Effector CD4-positive, alpha-beta T cell (primary cell): ENCODE measurements around the gene ENAM. TPM values are rescaled to one million over a fixed set of nuclear protein-coding genes. Genes with fewer than 3 reads are reported as not detected.

ENCODE experiments used
- DNase-seq: peaks from one replicate; pipeline ENCODE4 v3.0.0-alpha.2; 2020
- total RNA-seq: gene quantifications from one replicate; lab custom pipeline; 2026; lab: John Stamatoyannopoulos, UW

The ENAM gene, protein sequence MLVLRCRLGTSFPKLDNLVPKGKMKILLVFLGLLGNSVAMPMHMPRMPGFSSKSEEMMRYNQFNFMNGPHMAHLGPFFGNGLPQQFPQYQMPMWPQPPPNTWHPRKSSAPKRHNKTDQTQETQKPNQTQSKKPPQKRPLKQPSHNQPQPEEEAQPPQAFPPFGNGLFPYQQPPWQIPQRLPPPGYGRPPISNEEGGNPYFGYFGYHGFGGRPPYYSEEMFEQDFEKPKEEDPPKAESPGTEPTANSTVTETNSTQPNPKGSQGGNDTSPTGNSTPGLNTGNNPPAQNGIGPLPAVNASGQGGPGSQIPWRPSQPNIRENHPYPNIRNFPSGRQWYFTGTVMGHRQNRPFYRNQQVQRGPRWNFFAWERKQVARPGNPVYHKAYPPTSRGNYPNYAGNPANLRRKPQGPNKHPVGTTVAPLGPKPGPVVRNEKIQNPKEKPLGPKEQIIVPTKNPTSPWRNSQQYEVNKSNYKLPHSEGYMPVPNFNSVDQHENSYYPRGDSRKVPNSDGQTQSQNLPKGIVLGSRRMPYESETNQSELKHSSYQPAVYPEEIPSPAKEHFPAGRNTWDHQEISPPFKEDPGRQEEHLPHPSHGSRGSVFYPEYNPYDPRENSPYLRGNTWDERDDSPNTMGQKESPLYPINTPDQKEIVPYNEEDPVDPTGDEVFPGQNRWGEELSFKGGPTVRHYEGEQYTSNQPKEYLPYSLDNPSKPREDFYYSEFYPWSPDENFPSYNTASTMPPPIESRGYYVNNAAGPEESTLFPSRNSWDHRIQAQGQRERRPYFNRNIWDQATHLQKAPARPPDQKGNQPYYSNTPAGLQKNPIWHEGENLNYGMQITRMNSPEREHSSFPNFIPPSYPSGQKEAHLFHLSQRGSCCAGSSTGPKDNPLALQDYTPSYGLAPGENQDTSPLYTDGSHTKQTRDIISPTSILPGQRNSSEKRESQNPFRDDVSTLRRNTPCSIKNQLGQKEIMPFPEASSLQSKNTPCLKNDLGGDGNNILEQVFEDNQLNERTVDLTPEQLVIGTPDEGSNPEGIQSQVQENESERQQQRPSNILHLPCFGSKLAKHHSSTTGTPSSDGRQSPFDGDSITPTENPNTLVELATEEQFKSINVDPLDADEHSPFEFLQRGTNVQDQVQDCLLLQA
- total RNA-seq: not detected

DNA sequence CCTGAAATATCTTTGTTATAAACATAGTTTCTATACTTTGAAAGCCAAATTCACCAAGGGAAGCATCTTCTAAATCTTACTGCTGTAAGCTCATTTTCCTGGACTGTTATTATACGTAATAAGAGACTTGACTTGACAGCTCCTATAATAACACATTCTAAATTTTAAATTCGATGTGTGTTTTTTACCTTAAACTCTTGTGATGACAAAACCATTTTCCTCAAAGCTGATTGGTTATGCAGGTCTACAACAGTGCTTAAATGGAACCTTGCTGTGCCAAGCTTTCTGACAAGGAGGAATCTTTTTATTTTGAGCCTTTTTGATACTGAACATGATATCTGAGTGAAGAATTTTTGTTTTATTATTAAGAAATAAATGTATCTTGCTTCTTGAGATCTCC lies at the start of gene ENAM:
Gene ENAM, plus strand, starts transcription at position 301 of the 400 bp plus-strand sequence. CDS start 757 bp downstream, outside the sequence.
- no peak for DNase-seq

- no peak for DNase-seq
Measured at GRCh38 chr4:70581980-70582379, 46.6 kb upstream of the ENAM start.

DNA sequence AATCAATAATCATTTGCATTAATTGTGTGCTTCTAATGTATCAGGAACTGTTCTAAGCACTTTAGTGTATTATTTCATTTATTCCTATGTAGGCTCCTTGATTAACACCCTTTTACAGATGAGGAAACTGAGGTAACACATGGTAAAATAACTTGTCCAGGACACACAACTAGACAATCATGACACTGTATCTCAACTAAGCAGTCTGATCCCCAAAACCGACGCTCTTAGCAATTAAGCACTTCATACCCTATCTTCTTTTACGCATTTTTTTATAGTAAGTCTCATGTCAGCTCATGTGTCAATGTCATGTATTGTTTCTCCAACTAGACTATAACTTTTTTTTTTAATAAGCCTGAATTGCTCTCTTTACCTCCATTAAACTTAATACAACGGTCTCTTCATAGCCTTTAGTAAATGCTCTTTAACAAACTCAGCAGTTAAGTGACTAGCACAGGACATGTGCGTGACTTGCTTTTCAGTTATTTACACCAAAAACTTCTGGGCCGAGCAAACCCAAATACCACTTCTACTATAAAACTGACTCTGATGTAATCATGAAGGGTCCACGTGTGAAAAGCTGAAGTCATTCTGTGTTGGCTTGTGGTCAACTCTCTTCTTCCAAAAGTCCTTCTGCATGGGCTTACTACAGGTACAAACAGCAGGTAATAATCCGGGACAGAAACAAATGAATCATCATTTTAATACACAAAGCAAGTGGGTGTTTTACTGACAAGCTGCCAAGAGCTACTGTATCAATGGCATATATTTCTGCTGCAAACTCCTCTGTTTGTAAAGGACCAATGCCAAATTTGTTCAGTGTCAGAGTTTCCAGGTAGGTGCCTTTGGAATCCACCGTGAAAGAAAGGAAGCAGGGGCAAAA lies 44.4 kb upstream of the ENAM start:
- no peak for DNase-seq

DNA sequence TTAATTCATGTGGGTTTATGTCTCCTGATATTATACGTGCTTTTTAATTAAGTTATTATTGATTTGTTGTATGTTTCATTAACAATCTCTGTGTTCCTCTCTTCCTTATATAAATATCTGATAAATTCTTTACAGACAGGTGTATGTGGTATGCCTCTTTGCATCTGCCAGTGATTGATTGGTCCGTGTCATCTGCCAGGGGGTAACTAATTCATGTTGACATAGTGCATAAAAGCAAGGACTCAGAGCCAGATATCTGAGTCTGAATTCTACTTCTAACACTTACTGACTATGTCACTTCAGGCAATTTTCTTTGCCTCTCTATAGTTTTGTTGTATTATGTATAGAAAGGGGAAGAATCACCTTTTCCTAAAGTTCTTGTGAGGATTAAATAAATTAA lies 41.7 kb upstream of the ENAM start:
- DNase-seq: no peak

- DNase-seq: no peak
Measured at GRCh38 chr4:70589785-70590184, 38.8 kb upstream of the ENAM start.

DNA sequence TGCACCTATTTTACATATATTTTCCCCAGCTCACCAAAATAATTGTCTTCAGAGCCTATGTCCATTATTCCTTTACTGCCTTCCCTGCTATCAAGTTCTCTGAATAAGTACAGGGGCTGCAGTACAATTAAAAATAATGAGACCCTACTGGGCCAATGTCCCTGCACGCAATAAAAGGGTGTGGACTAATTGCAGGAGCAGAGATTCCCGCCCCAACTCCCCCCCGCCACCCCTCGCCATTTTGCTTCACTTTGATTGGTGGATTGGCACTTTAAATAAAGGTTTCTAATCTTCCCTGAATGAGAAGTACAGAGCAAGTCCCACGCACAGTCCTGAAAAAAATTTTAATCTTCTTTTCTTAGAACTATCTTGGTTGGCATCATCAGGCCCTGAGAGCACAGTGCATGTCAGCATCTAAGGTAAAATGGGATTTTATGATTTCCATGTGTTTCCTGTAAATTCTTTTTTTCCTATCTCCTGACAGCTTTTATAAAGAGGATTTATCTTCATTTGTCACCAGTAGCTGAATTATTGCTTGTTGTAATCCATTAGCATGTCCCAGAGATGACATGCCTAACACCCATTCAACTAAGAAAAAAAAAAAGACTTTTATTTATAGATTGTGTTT lies 36.5 kb upstream of the ENAM start, which contains the start of gene AMBN:
Gene AMBN, plus strand, starts transcription at position 302 of the 628 bp plus-strand sequence. Its CDS starts 103 bp downstream, at position 405.
- DNase-seq: no peak

- DNase-seq: no peak
Measured at GRCh38 chr4:70594196-70594595, 34.3 kb upstream of the ENAM start.

- no peak for DNase-seq
Measured at GRCh38 chr4:70600305-70600704, 28.2 kb upstream of the ENAM start.

DNA sequence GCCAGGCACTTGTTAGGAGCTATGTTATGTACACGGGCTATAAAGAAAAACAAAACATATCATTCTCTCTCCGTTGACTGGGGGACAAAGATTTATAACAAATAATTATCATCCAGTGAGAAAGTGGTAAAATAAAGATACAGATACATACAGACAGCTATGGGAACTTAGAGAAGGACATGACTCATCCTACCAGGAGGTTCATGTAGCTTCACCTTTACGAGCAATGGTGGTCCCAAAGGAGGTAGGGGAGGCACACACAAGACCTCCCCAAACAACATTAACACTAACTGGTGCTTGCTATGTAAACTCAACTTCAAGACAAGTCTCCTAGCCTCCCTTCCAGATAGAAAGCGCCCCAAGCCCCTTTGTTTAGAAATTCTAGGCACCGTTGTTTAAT lies 27.6 kb upstream of the ENAM start:
- DNase-seq: no peak

- peak; percentile 46 for DNase-seq
Measured at GRCh38 chr4:70601422-70602039, 27.0 kb upstream of the ENAM start.

- no peak for DNase-seq
Measured at GRCh38 chr4:70603856-70604255, 24.7 kb upstream of the ENAM start.

DNA sequence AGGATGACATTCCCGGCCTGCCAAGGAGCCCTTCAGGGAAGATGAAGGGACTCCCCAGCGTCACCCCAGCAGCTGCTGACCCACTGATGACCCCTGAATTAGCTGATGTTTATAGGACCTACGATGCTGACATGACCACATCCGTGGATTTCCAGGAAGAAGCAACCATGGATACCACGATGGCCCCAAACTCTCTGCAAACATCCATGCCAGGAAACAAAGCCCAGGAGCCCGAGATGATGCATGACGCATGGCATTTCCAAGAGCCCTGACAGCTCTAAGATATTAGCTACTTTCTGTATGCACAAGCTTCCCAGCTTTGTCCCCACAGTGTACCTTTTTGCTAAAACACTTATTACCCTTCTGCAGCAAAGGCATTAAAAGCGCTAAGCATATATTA lies 22.1 kb upstream of the ENAM start:
- DNase-seq: no peak

GRCh38 chr4:70607334-70607853 lies 21.1 kb upstream of the ENAM start:
- no peak for DNase-seq

GRCh38 chr4:70608324-70608723 lies 20.2 kb upstream of the ENAM start:
- DNase-seq: no peak

DNA sequence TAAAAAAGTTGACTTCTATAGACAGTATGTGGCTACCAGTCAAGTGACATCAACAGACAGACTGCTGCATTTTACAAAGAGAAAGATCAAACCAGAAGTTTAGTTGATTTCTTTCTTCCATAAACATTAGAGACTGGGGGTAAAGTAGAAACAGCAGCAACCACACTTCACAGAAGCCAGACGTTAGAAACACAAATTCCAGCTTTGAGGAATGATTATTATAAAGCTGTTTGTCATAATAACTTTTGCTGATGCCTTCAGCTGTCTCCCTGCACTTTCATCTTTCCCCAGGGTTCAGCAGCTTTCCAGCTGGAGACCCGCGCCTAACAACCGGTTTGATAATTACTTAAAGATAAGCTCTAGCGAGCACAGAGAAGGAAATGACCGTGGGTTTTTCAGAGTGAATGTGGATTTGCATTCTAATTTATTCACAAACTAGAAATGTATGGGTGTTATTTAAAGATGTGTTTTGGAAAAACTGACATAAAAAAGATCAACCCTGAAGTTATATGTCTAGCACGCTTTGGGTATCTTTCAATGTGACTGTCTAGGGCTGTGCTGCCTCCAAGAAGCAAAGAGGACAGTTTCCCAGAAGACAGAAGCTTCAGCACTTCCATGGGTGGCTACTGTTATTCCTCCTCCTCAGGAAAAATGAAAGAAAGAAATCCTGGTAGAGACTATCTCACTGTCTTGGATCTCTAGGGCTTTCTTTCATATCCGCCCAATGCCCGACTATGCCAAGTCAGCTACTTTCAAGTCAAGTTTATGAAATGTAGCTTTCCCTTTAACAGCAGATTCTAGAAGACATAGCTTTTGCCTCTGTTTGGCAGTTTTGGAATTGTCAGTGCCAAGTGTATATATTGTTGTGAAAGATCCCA lies 15.0 kb upstream of the ENAM start:
- no peak for DNase-seq

GRCh38 chr4:70614184-70614555 lies 14.4 kb upstream of the ENAM start:
- DNase-seq: no peak

DNA sequence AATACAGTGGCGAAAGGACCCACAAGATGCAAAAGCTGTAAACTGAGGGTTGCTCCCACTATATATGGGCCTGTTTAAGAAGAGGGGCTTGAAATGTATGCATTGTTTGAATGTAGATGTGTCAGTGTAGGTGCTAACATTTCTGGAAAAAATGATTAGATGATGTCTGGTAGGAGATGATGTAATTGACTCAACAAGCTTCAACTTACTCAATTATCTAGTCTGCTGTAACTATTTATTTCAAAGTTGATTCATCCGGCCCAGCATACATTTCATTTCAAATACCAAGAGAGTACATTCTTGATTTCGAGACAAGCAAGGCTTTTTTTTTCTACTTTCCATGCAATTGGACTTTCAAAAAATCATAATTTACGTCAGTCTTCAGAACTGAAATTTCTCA lies 9.3 kb upstream of the ENAM start:
- DNase-seq: no peak

GRCh38 chr4:70619778-70620177 lies 8.8 kb upstream of the ENAM start:
- DNase-seq: no peak

GRCh38 chr4:70623323-70623722 lies 5.2 kb upstream of the ENAM start:
- DNase-seq: no peak

DNA sequence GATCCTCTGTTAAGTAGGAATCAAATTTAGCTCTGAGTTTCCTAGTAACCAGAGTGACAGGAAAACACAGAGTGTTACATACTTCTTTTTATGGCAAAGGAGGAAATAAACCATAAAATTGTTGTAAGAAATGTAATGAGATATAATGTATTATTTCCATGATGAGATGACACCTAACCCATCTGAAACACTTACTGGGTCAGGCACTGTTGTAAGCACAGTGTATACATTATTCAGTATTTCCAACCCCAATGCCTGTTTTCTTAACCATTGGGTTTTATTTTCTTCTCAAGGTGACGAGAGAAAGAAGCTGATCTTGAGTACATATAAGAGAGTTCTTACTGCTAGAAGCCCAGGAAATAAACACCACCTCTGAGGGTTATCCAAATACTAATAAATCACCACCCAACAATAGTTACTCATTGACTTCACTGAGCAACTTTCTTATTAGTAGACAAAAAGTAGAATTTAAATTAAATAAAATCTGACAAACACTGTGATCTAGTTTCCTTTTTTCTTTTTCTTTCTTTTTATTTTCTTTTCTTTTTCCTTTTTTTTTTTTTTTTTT lies 4.2 kb upstream of the ENAM start:
- no peak for DNase-seq
